Glomerular visceral epithelial cell (primary cell): Measurements from ENCODE around the gene SHANK1.
"Not testable (repeated sequence)": the region's sequence is repeated elsewhere in the genome, so short reads cannot be mapped to it uniquely, and the experiment has no call there.

ENCODE experiments used
- DNase-seq: peaks from one replicate; pipeline ENCODE4 v3.0.0-alpha.2; 2016; ENCODE audit errors: extremely low spot score

The SHANK1 gene

GRCh38 chr19:50719566-50719965, at the start of gene SHANK1:
Gene SHANK1, minus strand, starts transcription at chr19:50719802. Its CDS starts 2,883 bp downstream, at chr19:50716919.
- DNase-seq: no peak

GRCh38 chr19:50768277-50768676, 48.7 kb upstream of the SHANK1 start:
- DNase-seq: no peak

DNA sequence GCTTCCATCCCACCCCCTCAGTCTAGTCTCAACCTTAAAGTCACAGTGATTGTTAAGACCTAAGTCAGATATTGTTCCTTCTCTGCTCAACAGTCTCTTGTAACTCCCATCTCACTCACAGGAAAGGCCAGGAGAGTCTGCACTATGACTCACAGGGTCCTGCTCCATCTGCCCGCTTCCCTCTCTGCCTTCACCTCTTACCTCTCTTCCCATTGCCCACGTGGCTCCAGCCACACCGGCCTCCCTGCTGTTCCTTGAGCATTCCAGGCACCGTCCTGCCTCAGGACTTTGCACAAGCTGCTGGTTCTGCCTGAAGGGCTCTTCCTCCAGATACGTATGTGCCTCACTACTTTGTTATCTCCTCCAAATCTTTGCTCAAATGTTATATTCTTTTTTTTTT, 47.7 kb upstream of the SHANK1 start:
- DNase-seq: not testable (repeated sequence)

DNA sequence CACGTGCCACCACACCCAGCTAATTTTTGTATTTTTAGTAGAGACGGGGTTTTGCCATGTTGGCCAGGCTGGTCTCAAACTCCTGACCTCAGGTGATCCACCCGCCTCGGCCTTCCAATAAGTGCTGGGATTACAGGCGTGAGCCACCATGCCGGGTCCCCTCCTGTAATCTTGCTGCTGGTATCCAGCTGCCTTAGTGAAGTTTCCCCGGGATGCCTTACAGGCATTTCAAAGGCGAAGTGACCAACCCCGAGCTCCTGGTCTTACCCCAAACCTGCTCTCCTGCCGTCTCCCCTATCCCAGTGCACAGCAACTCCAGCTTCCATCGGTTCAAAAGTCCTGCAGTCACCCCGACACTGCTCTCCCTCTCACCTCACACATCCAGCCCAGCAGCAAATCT, 47.1 kb upstream of the SHANK1 start:
- DNase-seq: not testable (repeated sequence)

- DNase-seq: no peak
Measured at GRCh38 chr19:50764409-50764808, 44.8 kb upstream of the SHANK1 start.

DNA sequence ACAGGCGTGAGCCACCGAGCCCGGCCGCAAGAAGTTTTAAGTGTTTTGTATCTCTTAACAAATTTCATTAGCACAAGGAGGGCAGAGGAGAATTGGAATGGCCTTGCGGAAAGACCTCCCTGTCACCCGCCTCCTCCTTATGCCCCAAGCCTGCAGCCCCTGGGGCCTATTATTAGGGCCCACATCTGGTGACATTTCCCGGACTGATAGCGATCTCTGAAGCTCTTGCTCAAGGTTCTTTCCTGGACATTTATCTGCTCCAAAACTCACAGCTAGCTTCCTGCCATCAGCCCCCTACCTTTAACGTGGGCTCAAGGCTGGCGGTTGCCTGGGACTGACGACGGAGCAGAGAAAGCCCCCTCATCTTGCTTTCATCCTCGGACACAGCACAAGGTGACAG, 43.9 kb upstream of the SHANK1 start:
- DNase-seq: not testable (repeated sequence)

DNA sequence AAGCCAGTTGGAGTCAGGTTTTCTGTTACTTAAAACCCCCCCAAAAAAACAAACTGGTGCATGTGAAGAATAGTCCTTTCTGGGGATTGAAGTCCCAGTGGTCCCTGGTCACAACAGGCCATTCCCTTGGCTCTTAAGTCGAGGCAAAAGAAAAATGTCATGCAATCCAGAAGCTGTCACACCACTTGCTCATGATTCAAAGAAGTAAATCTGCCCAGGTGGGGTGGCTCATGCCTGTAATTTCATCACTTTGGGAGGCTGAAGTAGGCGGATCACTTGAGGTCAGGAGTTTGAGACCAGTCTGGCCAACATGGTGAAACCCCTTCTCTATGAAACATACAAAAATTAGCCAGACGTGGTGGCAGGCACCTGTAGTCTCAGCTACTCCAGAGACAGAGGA, 41.9 kb upstream of the SHANK1 start:
- not testable (repeated sequence) for DNase-seq

- no peak for DNase-seq
Measured at GRCh38 chr19:50759886-50760285, 40.3 kb upstream of the SHANK1 start.

- DNase-seq: not testable (repeated sequence)
Measured at GRCh38 chr19:50759076-50759475, 39.5 kb upstream of the SHANK1 start.

- not testable (repeated sequence) for DNase-seq
Measured at GRCh38 chr19:50757624-50758023, 38.0 kb upstream of the SHANK1 start.

DNA sequence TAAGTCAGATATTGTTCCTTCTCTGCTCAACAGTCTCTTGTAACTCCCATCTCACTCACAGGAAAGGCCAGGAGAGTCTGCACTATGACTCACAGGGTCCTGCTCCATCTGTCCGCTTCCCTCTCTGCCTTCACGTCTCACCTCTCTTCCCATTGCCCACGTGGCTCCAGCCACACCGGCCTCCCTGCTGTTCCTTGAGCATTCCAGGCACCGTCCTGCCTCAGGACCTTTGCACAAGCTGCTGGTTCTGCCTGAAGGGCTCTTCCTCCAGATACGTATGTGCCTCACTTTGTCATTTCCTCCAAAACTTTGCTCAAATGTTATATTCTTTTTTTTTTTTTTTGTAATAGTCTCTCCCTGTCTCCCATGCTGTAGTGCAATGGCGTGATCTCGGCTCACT, 36.6 kb upstream of the SHANK1 start:
- DNase-seq: not testable (repeated sequence)

GRCh38 chr19:50753879-50754278, 34.3 kb upstream of the SHANK1 start:
- no peak for DNase-seq

- DNase-seq: no peak
Measured at GRCh38 chr19:50750010-50750409, 30.4 kb upstream of the SHANK1 start.

DNA sequence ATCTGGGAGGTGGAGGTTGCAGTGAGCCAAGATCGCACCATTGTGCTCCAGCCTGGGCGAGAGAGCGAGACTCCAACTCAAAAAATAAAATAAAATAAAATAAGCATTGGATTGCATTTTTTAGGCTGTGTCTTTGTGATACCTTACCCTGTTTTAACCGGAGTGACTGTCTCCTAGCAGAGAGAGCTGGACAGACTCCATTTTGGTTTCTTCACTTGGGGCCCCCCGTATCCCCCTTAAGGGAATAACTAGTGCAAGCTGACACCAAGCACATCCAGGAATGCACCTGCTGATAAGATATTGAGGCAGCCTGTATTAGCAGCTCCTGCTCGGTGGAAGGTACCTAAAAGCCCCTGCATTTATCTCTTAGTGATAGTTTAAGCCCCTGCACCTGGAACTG, 29.9 kb upstream of the SHANK1 start:
- no peak for DNase-seq

DNA sequence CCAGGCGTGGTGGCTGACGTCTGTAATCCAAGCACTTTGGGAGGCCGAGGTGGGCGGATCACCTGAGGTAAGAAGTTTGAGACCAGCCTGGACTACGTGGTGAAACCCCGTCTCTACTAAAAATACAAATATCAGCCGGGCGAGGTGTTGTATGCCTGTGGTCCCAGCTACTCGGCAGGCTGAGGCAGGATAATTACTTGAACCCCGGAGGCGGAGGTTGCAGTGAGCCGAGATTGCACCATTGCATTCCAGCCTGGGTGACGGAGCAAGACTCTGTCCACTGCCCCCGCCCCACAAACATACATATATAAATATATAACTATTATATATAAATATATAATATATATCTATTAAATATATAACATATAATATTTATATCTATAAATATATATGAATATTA, 27.5 kb upstream of the SHANK1 start:
- DNase-seq: not testable (repeated sequence)

DNA sequence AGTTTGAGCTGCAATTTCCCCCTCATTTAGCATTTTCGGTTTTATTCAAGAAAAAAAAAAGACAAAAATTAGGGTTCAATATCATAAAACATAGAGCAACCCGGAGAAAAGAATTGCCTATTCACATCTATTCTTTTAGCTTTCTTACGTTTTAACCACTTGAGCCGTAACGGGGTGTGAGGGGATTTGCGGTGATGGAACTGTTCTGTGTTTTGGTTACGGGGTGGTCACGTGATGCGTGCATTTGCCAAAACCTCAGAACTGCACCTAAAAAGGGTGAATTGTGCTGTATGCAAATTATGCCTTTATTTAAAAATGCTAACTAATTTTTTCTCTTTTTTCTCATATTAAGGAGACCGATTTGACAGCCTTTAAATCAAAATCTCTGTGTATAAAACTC, 25.6 kb upstream of the SHANK1 start:
- no peak for DNase-seq

DNA sequence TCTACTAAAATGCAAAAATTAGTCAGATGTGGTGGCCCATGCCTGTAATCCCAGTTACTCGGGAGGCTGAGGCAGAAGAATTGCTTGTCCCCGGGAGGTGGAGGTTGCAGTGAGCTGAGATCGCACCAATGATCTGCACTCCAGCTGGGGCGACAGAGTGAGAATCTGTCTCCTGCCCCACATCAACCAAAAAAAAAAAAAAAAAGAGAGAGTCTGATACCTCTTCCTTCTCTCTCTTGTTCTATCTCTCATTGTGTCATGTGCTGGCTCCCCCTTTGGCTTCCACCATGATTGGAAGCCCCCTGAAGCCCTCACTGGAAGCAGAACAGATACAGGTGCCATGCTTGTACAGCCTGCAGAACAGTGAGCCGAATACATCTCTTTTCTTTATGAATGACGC, 23.9 kb upstream of the SHANK1 start:
- DNase-seq: no peak

DNA sequence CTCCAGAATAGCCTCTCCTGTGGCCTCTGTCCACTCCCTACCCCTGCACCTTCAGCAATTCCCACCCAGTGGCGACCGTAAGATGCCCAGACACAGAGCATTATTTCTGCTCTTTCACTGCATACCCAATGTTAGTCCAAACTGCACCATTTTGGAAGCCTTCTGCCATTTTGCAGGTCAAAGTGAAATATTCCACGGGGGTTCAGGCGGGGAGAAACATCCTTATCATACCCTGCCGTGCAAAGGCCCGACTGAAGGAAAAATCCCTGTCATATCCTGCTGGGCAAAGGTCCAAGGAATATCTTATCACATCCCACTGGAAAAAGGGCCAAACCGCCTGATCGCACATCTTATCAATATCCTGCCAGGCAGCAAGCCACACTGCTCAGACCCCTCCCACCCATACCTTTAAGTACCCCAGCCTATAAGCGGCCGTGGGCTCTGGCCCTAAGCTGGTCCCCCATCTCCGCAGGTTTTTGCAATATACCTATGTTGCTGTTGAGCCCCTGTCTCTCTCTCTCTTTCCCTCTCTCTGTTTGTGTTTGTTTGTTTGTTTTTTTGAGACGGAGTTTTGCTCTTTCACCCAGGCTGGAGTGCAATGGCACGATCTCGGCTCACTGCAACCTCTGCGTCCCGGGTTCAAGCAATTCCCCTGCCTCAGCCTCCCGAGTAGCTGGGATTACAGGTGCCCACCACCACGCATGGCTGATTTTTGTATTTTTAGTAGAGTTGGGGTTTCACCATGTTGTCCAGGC, 21.8 kb upstream of the SHANK1 start:
- DNase-seq: no peak

GRCh38 chr19:50739914-50740426, 20.4 kb upstream of the SHANK1 start:
- DNase-seq: no peak

- no peak for DNase-seq
Measured at GRCh38 chr19:50739132-50739913, 19.7 kb upstream of the SHANK1 start.

DNA sequence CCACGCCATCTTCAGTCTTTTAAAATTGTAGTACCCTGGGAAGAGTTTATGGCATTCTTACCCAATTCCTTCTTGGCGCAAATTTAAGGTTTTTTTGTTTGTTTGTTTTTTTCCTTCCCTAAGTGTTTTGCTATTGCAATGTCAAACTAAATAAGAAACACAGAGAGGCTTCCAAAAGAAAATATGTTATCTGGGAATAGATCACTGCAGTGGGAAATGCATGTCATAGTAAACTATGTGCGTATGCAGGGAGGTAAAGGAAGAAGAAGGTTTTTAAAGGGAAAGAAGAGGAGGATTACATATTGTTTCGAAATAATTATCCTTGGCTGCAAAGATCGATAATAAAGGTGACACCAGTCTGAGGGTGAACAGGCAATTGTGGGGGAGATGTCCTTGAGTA, 16.7 kb upstream of the SHANK1 start:
- DNase-seq: no peak

DNA sequence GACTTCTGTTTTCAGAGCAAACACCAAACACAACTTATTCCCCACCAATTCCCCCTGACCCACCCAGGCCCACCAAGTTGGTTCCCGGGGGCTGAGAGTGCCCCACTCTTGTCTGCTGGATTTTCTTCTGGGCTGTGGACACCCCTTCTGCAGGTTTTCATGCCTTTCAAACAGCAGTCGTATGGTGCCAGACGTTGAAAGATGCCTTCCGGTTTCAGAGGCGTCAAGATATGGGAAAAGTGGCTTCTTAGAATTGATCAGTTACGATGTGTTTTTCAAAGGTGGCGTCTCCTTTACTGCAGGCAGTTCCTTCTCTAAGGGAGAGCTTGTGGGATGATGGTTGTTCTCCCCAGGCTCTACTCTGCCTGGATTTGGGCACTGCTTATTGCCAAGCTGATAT, 16.3 kb upstream of the SHANK1 start:
- no peak for DNase-seq

DNA sequence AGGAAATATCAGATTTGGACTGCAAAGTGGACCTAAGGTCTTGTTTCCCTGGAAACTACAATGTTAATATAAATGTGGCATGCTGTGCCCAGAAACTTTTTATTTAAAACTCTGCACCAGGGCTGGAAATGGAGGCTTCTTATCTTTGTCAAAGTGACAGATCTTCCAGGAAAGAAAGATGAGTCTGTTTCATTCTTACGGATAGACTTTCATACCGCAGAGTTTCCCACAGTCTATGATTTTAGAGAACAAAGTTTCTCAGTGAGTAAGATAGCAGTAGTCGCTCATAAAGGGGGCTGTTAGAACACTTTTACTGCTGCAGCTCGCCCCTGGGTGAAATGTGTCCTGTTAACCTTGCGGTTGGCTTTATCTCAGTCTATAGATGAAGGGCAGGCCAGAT, 10.3 kb upstream of the SHANK1 start:
- no peak for DNase-seq
